ENCODE measurements around the gene PPP1R12A.

Gene PPP1R12A

DNA sequence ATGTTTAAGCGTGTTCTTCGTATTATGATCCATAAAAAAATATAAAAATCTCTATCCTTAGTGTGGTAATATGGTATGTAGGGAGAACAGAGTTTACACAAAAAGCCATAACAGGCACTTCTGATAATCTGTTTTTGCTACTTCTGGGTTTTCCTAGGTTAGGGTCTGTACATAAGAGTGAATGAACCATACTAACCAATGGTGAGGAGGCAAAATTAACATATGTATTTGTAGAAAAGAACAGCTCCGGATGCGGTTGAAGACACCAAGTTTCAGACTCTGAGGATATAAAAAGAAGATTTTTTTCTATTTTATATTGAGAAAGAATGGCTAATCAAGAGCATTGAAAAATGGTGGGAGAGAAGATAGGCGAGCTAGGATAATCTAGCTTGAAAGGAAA is 40.2 kb upstream of the PPP1R12A start (continued):
- TF ChIP-seq, protein P1, sequence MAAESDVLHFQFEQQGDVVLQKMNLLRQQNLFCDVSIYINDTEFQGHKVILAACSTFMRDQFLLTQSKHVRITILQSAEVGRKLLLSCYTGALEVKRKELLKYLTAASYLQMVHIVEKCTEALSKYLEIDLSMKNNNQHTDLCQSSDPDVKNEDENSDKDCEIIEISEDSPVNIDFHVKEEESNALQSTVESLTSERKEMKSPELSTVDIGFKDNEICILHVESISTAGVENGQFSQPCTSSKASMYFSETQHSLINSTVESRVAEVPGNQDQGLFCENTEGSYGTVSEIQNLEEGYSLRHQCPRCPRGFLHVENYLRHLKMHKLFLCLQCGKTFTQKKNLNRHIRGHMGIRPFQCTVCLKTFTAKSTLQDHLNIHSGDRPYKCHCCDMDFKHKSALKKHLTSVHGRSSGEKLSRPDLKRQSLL (tag by site-specific recombination; IDR thresholded peaks at IDR 0.05) = no peak
- no peak for TF ChIP-seq ZNF292 (tag by site-specific recombination; IDR thresholded peaks at IDR 0.05; ENCODE audit: borderline replicate concordance, low read depth)
- TF ChIP-seq, protein P2, sequence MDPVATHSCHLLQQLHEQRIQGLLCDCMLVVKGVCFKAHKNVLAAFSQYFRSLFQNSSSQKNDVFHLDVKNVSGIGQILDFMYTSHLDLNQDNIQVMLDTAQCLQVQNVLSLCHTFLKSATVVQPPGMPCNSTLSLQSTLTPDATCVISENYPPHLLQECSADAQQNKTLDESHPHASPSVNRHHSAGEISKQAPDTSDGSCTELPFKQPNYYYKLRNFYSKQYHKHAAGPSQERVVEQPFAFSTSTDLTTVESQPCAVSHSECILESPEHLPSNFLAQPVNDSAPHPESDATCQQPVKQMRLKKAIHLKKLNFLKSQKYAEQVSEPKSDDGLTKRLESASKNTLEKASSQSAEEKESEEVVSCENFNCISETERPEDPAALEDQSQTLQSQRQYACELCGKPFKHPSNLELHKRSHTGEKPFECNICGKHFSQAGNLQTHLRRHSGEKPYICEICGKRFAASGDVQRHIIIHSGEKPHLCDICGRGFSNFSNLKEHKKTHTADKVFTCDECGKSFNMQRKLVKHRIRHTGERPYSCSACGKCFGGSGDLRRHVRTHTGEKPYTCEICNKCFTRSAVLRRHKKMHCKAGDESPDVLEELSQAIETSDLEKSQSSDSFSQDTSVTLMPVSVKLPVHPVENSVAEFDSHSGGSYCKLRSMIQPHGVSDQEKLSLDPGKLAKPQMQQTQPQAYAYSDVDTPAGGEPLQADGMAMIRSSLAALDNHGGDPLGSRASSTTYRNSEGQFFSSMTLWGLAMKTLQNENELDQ (tag by site-specific recombination; IDR thresholded peaks at IDR 0.05; ENCODE audit: low read depth) = no peak
- TF ChIP-seq ZNF10 (tag by site-specific recombination; IDR thresholded peaks at IDR 0.05) = no peak
- no peak for TF ChIP-seq ZNF777 (tag by site-specific recombination; IDR thresholded peaks at IDR 0.05; ENCODE audit: borderline replicate concordance)
- TF ChIP-seq ZNF76 (tag by site-specific recombination; IDR thresholded peaks at IDR 0.05; ENCODE audit: borderline replicate concordance, low read depth) = no peak
- TF ChIP-seq MEIS1 (CRISPR knock-in tag; IDR thresholded peaks at IDR 0.05; ENCODE audit: borderline replicate concordance) = no peak
- TF ChIP-seq, protein P3, sequence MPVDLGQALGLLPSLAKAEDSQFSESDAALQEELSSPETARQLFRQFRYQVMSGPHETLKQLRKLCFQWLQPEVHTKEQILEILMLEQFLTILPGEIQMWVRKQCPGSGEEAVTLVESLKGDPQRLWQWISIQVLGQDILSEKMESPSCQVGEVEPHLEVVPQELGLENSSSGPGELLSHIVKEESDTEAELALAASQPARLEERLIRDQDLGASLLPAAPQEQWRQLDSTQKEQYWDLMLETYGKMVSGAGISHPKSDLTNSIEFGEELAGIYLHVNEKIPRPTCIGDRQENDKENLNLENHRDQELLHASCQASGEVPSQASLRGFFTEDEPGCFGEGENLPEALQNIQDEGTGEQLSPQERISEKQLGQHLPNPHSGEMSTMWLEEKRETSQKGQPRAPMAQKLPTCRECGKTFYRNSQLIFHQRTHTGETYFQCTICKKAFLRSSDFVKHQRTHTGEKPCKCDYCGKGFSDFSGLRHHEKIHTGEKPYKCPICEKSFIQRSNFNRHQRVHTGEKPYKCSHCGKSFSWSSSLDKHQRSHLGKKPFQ (tag by site-specific recombination; IDR thresholded peaks at IDR 0.05) = no peak
- TF ChIP-seq ZNF626 (tag by site-specific recombination; IDR thresholded peaks at IDR 0.05) = no peak

DNA sequence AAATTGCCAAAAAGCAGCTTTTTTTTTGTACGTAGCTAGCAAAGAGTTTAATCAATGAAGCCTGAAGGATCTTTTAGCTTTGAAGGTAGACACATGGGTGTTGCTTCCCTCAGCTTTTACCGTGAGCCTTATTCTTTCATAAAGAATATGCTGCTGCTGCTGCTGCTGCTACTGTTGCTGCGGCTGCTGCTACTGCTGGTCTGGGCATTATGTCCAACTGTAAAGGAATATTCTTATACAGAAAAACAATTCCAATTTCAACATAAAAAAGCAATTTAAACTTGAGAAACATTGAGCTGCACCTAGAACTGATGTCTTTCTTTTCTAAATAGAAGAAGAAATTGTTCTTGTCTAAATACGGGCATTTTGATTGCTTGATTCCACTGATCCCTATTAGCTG is 38.9 kb upstream of the PPP1R12A start:
- ChIA-PET CTCF (no interaction called here), POLR2A (no interaction called here)
- H3K4me1 ChIP-seq (ENCODE audit: control insufficient read depth, insufficient read depth, low read length) = no peaks in the 10 kb centered on the region
- TF ChIP-seq, protein P4, sequence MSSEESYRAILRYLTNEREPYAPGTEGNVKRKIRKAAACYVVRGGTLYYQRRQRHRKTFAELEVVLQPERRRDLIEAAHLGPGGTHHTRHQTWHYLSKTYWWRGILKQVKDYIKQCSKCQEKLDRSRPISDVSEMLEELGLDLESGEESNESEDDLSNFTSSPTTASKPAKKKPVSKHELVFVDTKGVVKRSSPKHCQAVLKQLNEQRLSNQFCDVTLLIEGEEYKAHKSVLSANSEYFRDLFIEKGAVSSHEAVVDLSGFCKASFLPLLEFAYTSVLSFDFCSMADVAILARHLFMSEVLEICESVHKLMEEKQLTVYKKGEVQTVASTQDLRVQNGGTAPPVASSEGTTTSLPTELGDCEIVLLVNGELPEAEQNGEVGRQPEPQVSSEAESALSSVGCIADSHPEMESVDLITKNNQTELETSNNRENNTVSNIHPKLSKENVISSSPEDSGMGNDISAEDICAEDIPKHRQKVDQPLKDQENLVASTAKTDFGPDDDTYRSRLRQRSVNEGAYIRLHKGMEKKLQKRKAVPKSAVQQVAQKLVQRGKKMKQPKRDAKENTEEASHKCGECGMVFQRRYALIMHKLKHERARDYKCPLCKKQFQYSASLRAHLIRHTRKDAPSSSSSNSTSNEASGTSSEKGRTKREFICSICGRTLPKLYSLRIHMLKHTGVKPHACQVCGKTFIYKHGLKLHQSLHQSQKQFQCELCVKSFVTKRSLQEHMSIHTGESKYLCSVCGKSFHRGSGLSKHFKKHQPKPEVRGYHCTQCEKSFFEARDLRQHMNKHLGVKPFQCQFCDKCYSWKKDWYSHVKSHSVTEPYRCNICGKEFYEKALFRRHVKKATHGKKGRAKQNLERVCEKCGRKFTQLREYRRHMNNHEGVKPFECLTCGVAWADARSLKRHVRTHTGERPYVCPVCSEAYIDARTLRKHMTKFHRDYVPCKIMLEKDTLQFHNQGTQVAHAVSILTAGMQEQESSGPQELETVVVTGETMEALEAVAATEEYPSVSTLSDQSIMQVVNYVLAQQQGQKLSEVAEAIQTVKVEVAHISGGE (tag by site-specific recombination; conservative IDR thresholded peaks at IDR 0.05; ENCODE audit: low read depth) = no peak
- TF ChIP-seq, protein P5, sequence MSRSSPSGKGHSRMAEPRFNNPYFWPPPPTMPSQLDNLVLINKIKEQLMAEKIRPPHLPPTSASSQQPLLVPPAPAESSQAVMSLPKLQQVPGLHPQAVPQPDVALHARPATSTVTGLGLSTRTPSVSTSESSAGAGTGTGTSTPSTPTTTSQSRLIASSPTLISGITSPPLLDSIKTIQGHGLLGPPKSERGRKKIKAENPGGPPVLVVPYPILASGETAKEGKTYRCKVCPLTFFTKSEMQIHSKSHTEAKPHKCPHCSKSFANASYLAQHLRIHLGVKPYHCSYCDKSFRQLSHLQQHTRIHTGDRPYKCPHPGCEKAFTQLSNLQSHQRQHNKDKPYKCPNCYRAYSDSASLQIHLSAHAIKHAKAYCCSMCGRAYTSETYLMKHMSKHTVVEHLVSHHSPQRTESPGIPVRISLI (tag by site-specific recombination; IDR thresholded peaks at IDR 0.05) = no peak
- no peak for TF ChIP-seq REPIN1 (tag by site-specific recombination; IDR thresholded peaks at IDR 0.05; ENCODE audit: low read depth)
- no peak overlapping the region for H3K27ac ChIP-seq (ENCODE audit: extremely low read depth, low read depth, low read length)
- no peak overlapping the region for H3K4me3 ChIP-seq (ENCODE audit: low read depth, low read length)
- H3K9me3 ChIP-seq (ENCODE audit: control insufficient read depth, insufficient read depth, low read depth, low read length) = no peaks in the 10 kb centered on the region
- H3K36me3 ChIP-seq (ENCODE audit: control insufficient read depth in 2 of 2, insufficient read depth in 1 of 2, low read length in 2 of 2) = no peaks in the 10 kb centered on the region

DNA sequence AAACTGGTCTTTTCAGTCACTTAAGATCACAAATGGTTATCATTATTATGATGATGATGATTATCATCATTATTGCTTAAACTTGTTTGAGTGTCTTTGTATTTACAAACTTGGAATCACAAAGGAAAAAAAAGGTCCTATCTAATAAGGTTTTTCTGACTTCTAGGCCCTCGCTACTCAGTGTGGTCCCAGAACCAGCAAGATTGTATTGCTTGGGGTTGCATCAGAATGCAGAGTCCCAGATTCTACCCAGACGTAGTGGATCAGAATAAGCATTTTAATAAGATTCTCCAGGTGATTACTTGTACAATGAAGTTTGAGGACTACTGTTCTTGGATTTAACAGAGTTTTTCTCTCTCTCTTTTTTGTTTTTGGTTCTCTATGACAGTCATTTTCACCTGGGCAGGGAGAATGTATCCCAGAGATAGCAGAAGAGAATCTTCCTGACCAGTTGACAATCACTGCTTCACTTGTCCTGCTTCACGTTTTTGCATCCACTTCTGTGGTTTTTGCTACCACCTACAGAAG is 29.3 kb upstream of the PPP1R12A start:
- POLR2A ChIA-PET = no interaction called here
- no peak overlapping the region for H3K4me3 ChIP-seq (ENCODE audit: low read depth, low read length)
- CTCF ChIA-PET = interaction anchor here (0.7 kb wide), 1 partner anchor 219 kb away, joined by 3 read pairs; no protein-coding TSS in a partner anchor
- no peaks in the 10 kb centered on the region for H3K36me3 ChIP-seq (ENCODE audit: control insufficient read depth in 2 of 2, insufficient read depth in 1 of 2, low read length in 2 of 2)
- no peak overlapping the region for H3K27ac ChIP-seq (ENCODE audit: extremely low read depth, low read depth, low read length)
- no peaks in the 10 kb centered on the region for H3K9me3 ChIP-seq (ENCODE audit: control insufficient read depth, insufficient read depth, low read depth, low read length)
- H3K4me1 ChIP-seq (ENCODE audit: control insufficient read depth, insufficient read depth, low read length) = no peaks in the 10 kb centered on the region
- TF ChIP-seq ZNF132 (tag by site-specific recombination; IDR thresholded peaks at IDR 0.05; ENCODE audit: borderline replicate concordance) (no peak), ZNF175 (tag by site-specific recombination; IDR thresholded peaks at IDR 0.05) (no peak), ZNF660 (tag by site-specific recombination; IDR thresholded peaks at IDR 0.05) (no peak), KLF16 (tag by site-specific recombination; IDR thresholded peaks at IDR 0.05) (no peak), ZNF112 (tag by site-specific recombination; IDR thresholded peaks at IDR 0.05) (no peak), ZBTB20 (tag by site-specific recombination; IDR thresholded peaks at IDR 0.05) (no peak), OSR2 (tag by site-specific recombination; IDR thresholded peaks at IDR 0.05) (no peak), ZNF19 (tag by site-specific recombination; IDR thresholded peaks at IDR 0.05; ENCODE audit: low read depth) (no peak), ZNF266 (tag by site-specific recombination; IDR thresholded peaks at IDR 0.05; ENCODE audit: low read depth) (no peak)
- TF ChIP-seq, protein P6, sequence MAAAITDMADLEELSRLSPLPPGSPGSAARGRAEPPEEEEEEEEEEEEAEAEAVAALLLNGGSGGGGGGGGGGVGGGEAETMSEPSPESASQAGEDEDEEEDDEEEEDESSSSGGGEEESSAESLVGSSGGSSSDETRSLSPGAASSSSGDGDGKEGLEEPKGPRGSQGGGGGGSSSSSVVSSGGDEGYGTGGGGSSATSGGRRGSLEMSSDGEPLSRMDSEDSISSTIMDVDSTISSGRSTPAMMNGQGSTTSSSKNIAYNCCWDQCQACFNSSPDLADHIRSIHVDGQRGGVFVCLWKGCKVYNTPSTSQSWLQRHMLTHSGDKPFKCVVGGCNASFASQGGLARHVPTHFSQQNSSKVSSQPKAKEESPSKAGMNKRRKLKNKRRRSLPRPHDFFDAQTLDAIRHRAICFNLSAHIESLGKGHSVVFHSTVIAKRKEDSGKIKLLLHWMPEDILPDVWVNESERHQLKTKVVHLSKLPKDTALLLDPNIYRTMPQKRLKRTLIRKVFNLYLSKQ (tag by site-specific recombination; IDR thresholded peaks at IDR 0.05; ENCODE audit: borderline replicate concordance) = no peak
